GM06990 (cell line): ENCODE measurements around the gene TBCK.

ENCODE experiments used
- DNase-seq: peaks from one replicate; pipeline ENCODE4 v3.0.0-alpha.2; 2011; ENCODE audit not compliant: insufficient read length; ENCODE audit errors: extremely low read depth
- H3K27me3 ChIP-seq: replicated peaks from 2 replicates; pipeline ENCODE4 v1.6.0; 2011; ENCODE audit warnings: low read length; ENCODE audit not compliant: control insufficient read depth, insufficient read depth
- H3K36me3 ChIP-seq: 2 replicates; pipeline ENCODE4 v1.5.1; 2011; ENCODE audit warnings: low read length; ENCODE audit not compliant: control insufficient read depth, insufficient read depth
- H3K4me3 ChIP-seq: replicated peaks from 2 replicates; pipeline ENCODE4 v1.5.1; 2011; ENCODE audit warnings: low read depth, mild to moderate bottlenecking, control low read depth, low read length
- CTCF ChIP-seq: IDR thresholded peaks from 2 replicates; pipeline ENCODE4 v1.5.1; 2011; ENCODE audit warnings: low read length, control low read depth, mild to moderate bottlenecking, inconsistent platforms; ENCODE audit not compliant: insufficient read depth, poor library complexity, severe bottlenecking

The TBCK gene

GRCh38 chr4:106036334-106036733, 279.7 kb downstream of the TBCK start:
- H3K27me3 ChIP-seq = no peaks in the 10 kb centered on the region

GRCh38 chr4:106035204-106035603, 280.8 kb downstream of the TBCK start:
- Histone ChIP-seq H3K4me3 (no peak overlapping the region), H3K36me3 (no peaks in the 10 kb centered on the region), H3K27me3 (no peaks in the 10 kb centered on the region)
- no peak for DNase-seq
- TF ChIP-seq CTCF = no peak

More at GRCh38 chr4:106036334-106036733, 279.7 kb downstream of the TBCK start:
- no peak for TF ChIP-seq CTCF
- no peaks in the 10 kb centered on the region for H3K36me3 ChIP-seq
- no peak overlapping the region for H3K4me3 ChIP-seq
- DNase-seq = no peak

GRCh38 chr4:106034751-106035150, 281.3 kb downstream of the TBCK start:
- Histone ChIP-seq H3K27me3 (no peaks in the 10 kb centered on the region), H3K4me3 (no peak overlapping the region), H3K36me3 (no peaks in the 10 kb centered on the region)
- no peak for TF ChIP-seq CTCF
- DNase-seq = no peak

DNA sequence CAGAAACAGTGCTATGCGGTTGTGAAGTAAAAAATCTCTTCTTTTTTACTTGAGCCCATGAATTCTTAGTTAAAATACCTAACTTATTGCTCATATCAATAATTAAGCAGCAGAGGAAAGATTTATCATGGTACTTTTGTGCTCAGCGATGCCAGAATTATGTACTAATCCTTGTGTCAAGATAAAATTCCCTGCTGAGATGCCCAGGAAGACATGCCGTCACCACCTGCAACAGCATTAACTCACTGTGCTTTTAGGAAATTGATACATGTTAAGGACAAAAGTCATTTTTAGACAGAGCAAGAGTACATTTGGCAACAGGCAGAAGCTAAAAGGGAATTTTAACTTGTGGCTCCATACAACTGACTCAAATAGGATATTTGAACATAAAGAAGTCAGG, 281.8 kb downstream of the TBCK start:
- Histone ChIP-seq H3K36me3 (no peaks in the 10 kb centered on the region), H3K27me3 (no peaks in the 10 kb centered on the region), H3K4me3 (no peak overlapping the region)
- no peak for DNase-seq
- TF ChIP-seq CTCF = no peak

- DNase-seq = no peak
- Histone ChIP-seq H3K36me3 (no peaks in the 10 kb centered on the region), H3K27me3 (no peaks in the 10 kb centered on the region), H3K4me3 (no peak overlapping the region)
- TF ChIP-seq CTCF = no peak
Observed at GRCh38 chr4:106033469-106033868, 282.5 kb downstream of the TBCK start.

DNA sequence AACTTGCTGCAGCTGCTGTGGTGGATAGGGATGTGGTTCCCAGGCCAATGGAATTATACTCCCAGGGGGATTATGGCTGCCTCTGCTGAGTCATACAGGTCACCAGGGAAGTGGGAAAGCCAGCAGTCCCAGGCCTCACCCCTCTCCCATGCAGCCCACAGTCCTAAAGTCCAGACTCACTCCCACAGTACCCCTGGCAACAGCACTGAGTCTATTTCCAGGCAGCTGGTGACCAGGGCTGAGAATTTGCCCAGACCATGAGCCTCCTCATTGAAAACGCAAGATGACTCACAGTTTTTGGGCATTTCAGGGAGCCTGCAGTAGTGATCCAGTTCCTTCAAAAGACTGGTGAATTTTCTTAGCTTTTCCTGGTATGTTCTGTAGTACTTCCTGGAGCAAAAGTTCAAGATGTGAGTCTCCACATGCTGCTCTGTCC, 283.1 kb downstream of the TBCK start:
- H3K27me3 ChIP-seq = no peaks in the 10 kb centered on the region
- no peak overlapping the region for H3K4me3 ChIP-seq
- no peaks in the 10 kb centered on the region for H3K36me3 ChIP-seq
- DNase-seq = no peak
- no peak for TF ChIP-seq CTCF
